Measurements from ENCODE around the gene CNBD2. TPM values are rescaled to one million over a fixed set of nuclear protein-coding genes. Genes with fewer than 3 reads are reported as not detected.

Gene CNBD2
- total and polyA plus RNA-seq, 2 donors from 2014 or later, result 7.4 to 11.4 TPM

GRCh38 chr20:35988910-35989463 lies 20.6 kb downstream of the CNBD2 start:
- H3K9ac ChIP-seq (ENCODE audit: low read length in 3 of 3), result no peak overlapping the region
- no peaks in the 10 kb centered on the region for H3K36me3 ChIP-seq (ENCODE audit: control insufficient read depth in 2 of 3, insufficient read depth in 3 of 3, low read length in 3 of 3)
- FAIRE-seq (no peak), DNase-seq (no peak)
- H3K9me3 ChIP-seq (ENCODE audit: control insufficient read depth in 2 of 3, insufficient read depth in 1 of 3, low read length in 3 of 3), result no peaks in the 10 kb centered on the region
- no peaks in the 10 kb centered on the region for H3K4me1 ChIP-seq (ENCODE audit: control insufficient read depth in 2 of 3, insufficient read depth in 2 of 3, low read depth in 1 of 3, low read length in 3 of 3)
- TF ChIP-seq CTCF (IDR thresholded peaks at IDR 0.05; ENCODE audit: borderline replicate concordance, extremely low read depth, insufficient read depth), result no peak
- H3K4me3 ChIP-seq (ENCODE audit: low read length in 3 of 3), result no peak overlapping the region
- H3K27me3 ChIP-seq (ENCODE audit: control insufficient read depth, insufficient read depth, low read length), result no peaks in the 10 kb centered on the region
- intact Hi-C loops (cut with DNase I), result no loop called here
- H3K27ac ChIP-seq (ENCODE audit: low read depth in 2 of 2, low read length in 2 of 2), result no peak overlapping the region

GRCh38 chr20:35991142-35991771 lies 22.9 kb downstream of the CNBD2 start:
- DNase-seq (peak in 3 of 5 donors; percentile 25 to 47 (median 27)), FAIRE-seq (no peak)
- Histone ChIP-seq H3K9ac (ENCODE audit: low read length in 3 of 3) (no peak overlapping the region), H3K9me3 (ENCODE audit: control insufficient read depth in 2 of 3, insufficient read depth in 1 of 3, low read length in 3 of 3) (no peaks in the 10 kb centered on the region), H3K4me1 (ENCODE audit: control insufficient read depth in 2 of 3, insufficient read depth in 2 of 3, low read depth in 1 of 3, low read length in 3 of 3) (no peaks in the 10 kb centered on the region), H3K4me3 (ENCODE audit: low read length in 3 of 3) (no peak overlapping the region), H3K27me3 (ENCODE audit: control insufficient read depth, insufficient read depth, low read length) (no peaks in the 10 kb centered on the region), H3K36me3 (ENCODE audit: control insufficient read depth in 2 of 3, insufficient read depth in 3 of 3, low read length in 3 of 3) (no peaks in the 10 kb centered on the region), H3K27ac (ENCODE audit: low read depth in 2 of 2, low read length in 2 of 2) (no peak overlapping the region)
- intact Hi-C loops (cut with DNase I), result loop anchor here (5.0 kb wide), 1 partner anchor 146 kb away; no protein-coding TSS in a partner anchor
- TF ChIP-seq CTCF (IDR thresholded peaks at IDR 0.05; ENCODE audit: borderline replicate concordance, extremely low read depth, insufficient read depth), result peak; percentile 40

- intact Hi-C loops (cut with DNase I), result loop anchor here (5.0 kb wide), 1 partner anchor 144 kb away; no protein-coding TSS in a partner anchor
- FAIRE-seq, result no peak
Measured at GRCh38 chr20:35992713-35993335, 24.4 kb downstream of the CNBD2 start.

More at GRCh38 chr20:35992713-35993335, 24.4 kb downstream of the CNBD2 start:
- Histone ChIP-seq H3K36me3 (ENCODE audit: control insufficient read depth in 2 of 3, insufficient read depth in 3 of 3, low read length in 3 of 3) (no peaks in the 10 kb centered on the region), H3K4me3 (ENCODE audit: low read length in 3 of 3) (no peak overlapping the region), H3K27ac (ENCODE audit: low read depth in 2 of 2, low read length in 2 of 2) (no peak overlapping the region), H3K9me3 (ENCODE audit: control insufficient read depth in 2 of 3, insufficient read depth in 1 of 3, low read length in 3 of 3) (no peaks in the 10 kb centered on the region), H3K9ac (ENCODE audit: low read length in 3 of 3) (no peak overlapping the region), H3K4me1 (ENCODE audit: control insufficient read depth in 2 of 3, insufficient read depth in 2 of 3, low read depth in 1 of 3, low read length in 3 of 3) (no peaks in the 10 kb centered on the region), H3K27me3 (ENCODE audit: control insufficient read depth, insufficient read depth, low read length) (no peaks in the 10 kb centered on the region)
- peak; percentile 89 for TF ChIP-seq CTCF (IDR thresholded peaks at IDR 0.05; ENCODE audit: borderline replicate concordance, extremely low read depth, insufficient read depth)
- DNase-seq, result peak in 4 of 5 donors; percentile 51 to 88 (median 64)
